GM12875 (cell line): Measurements from ENCODE around the gene EYA3.

ENCODE experiments used
- H3K4me3 ChIP-seq: one replicate; pipeline ENCODE4 v1.5.1; 2011; ENCODE audit warnings: low read depth, low read length, control low read depth
- TF ChIP-seq, protein P1 (sequence below): IDR thresholded peaks from 2 replicates; pipeline ENCODE4 v1.5.1; 2011; ENCODE audit warnings: low read depth, mild to moderate bottlenecking, control low read depth, inconsistent platforms, low read length, moderate library complexity, borderline replicate concordance; ENCODE audit not compliant: insufficient read depth

The EYA3 gene

DNA sequence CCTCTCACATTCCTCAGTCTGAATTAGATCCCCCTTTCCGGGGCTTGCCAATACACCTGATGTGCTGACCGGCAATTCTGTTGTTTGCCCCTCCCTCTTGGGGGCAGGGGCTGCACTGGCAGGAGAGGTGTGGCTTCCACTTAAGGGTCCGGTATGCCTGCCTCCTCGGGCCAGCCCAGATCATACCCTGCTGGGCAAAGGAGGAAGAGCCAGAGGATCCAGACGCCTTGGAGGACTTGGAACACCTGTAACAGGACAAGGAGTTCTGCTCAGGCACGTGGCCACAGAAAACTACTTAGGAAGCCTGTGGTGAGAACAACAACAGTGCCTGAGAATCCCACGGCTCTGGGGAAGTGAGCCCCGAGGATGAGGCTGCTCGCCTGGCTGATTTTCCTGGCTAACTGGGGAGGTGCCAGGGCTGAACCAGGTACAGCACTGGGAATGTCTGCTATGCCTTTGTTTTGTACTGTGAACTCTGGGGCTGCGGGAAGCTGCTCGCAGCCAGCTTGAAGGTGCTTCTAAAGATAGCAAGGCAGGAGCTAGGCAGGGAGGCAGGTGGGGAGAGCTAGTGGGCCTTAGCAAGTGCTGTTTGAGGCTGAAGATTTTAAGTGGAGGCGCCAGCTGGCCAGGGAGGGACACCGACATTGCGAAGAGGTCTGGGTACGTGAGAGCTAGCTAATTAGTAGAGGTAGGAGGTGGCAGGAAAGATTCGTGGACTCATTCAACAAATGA is 153.4 kb downstream of the EYA3 start, which contains the start of gene SMPDL3B:
Gene SMPDL3B (plus strand): TSS at position 183 of the 732 bp plus-strand sequence. CDS start 184 bp downstream, at position 367.
- TF ChIP-seq, protein P1, sequence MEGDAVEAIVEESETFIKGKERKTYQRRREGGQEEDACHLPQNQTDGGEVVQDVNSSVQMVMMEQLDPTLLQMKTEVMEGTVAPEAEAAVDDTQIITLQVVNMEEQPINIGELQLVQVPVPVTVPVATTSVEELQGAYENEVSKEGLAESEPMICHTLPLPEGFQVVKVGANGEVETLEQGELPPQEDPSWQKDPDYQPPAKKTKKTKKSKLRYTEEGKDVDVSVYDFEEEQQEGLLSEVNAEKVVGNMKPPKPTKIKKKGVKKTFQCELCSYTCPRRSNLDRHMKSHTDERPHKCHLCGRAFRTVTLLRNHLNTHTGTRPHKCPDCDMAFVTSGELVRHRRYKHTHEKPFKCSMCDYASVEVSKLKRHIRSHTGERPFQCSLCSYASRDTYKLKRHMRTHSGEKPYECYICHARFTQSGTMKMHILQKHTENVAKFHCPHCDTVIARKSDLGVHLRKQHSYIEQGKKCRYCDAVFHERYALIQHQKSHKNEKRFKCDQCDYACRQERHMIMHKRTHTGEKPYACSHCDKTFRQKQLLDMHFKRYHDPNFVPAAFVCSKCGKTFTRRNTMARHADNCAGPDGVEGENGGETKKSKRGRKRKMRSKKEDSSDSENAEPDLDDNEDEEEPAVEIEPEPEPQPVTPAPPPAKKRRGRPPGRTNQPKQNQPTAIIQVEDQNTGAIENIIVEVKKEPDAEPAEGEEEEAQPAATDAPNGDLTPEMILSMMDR, result no peak
- peak within 1 kb of the TSS; percentile 21 for H3K4me3 ChIP-seq

DNA sequence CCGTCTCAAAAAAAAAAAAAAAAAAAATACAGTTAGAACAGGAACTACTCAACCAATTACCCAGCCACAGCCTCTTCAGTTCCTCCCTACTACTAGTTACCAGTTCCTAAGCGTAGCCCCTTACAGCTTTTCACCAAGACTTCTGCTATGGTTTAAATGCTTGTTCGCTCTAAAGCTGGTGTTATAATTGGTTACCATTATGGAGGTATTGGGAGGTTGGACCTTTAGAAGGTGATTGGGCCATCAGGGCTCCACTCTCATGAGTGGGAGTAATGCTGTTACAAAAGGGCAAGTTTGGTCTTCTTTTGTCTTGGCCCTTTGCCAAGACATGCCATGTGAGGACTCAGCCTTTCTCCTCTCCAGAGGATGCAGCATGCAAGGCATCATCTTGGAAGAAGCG is 156.7 kb downstream of the EYA3 start:
- TF ChIP-seq, protein P1, result no peak

DNA sequence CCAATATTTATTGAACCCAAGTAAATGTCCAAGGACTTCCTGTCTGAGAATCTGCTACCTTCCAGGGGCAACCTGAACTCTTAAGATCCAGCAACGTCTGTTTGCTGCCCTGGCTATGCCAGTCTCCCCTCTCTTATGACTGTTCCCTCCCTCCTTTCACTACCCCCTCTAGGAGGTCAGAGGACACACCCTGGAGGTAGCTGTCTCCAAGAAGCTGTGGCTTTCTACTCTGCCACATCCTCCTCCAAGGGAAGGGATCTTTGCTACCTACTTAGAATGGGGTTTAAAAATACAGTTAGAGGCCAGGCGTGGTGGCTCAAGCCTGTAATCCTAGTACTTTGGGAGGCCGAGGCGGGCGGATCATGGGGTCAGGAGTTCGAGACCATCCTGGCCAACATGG is 157.2 kb downstream of the EYA3 start:
- H3K4me3 ChIP-seq, result no peak overlapping the region
- TF ChIP-seq, protein P1, result no peak

More for the DNA sequence above, 156.7 kb downstream of the EYA3 start:
- no peak overlapping the region for H3K4me3 ChIP-seq

DNA sequence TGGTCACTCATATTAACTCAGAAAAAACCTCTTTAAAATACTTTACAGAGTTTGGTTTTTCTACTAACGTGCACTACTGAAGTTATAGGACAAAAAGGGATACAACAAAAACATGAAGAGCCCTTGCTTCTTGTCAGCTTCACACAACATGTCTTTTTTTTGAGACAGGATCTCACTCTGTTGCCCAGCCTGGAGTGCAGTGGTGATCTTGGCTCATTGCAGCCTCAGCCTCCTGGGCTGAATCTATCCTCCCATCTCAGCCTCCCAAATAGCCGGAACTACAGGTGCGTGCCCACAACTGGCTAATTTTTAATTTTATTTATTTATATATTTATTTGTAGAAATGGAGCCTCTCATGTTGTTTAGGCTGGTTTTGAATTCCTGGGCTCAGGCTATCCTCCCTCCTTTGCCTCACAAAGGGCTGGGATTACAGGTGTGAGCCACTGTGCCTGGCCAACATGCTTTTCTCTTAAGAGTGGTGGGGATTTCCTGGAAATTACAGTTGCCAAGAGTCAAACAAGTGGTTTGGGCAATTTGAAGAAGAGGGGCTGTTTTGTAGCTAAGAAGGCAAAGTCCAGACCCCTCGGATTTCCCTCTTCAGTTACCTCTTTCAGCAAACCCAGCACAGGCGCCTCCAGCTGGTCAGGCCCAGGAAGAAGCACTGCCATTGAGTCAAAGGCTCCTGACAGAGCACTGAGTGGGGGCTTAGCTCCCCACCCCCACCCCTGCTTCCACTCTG is 160.0 kb downstream of the EYA3 start:
- TF ChIP-seq, protein P1, result no peak
- H3K4me3 ChIP-seq, result no peak overlapping the region

DNA sequence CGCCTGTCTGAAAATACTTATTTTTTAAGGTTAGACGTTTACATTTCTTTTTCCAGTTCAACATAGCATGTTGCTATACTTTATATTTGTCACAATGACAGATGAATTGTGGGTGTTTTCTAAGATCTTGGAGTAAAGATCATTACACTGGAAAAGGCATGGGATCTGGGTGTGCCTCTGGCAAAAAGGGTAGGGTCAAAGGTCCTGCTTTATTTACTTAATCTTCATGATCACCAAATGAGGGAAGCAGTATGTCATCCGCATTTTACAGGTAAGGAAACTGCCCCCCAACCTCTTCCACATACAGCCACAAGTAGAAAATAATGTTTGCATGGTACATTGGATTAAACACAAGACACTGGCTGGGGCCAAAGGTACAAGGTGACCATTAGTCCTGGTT is 166.1 kb downstream of the EYA3 start:
- TF ChIP-seq, protein P1, result no peak
- no peak overlapping the region for H3K4me3 ChIP-seq
